ENCODE data around the gene GSKIP.

DNA sequence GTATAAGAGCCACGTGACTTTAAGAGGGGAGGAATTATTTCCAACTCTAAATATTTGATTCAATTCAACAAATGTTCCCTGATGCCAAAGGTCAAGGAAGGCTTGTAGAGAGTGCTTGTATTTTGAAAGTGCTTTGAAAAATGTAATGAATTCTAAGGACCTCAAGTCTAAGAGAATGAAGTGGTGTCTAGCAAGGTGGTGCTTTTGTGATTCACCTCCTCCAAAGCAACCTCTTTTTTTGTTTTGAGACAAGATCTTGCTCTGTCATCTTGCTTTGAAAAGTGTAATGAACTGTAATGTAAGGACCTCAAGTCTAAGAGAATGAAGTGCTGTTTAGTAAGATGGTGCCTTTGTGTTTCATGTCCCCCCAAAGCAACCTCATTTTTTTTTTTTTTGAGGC, 42.4 kb downstream of the GSKIP start:
- TF ChIP-seq EZH2 (IDR thresholded peaks at IDR 0.05; ENCODE audit: insufficient read depth, poor library complexity, severe bottlenecking) (no peak), EZH2phosphoT487 (IDR thresholded peaks at IDR 0.05; ENCODE audit: insufficient read depth, low read depth) (no peak)
